HFFc6 (cell line): ENCODE results near the gene CFAP221. TPM values are rescaled to one million over a fixed set of nuclear protein-coding genes. Genes with fewer than 3 reads are reported as not detected.

Experiments
- DNase-seq: peaks from one replicate; pipeline ENCODE4 v3.0.0-alpha.2; 2018
- H3K27ac Mint-ChIP-seq: 2 replicates; pipeline ENCODE4 v1.8.0; 2020; ENCODE audit warnings: mild to moderate bottlenecking, mixed read lengths
- H3K27me3 Mint-ChIP-seq: 2 replicates; pipeline ENCODE4 v1.8.0; 2021; ENCODE audit warnings: mild to moderate bottlenecking, moderate library complexity, mixed read lengths; ENCODE audit not compliant: insufficient read depth
- H3K36me3 Mint-ChIP-seq: 2 replicates; pipeline ENCODE4 v1.8.0; 2021; ENCODE audit warnings: low read depth, mixed read lengths
- H3K4me1 Mint-ChIP-seq: 2 replicates; pipeline ENCODE4 v1.8.0; 2020; ENCODE audit warnings: low read depth, mixed read lengths
- H3K4me3 Mint-ChIP-seq: 2 replicates; pipeline ENCODE4 v1.8.0; 2020; ENCODE audit warnings: mild to moderate bottlenecking, moderate library complexity, mixed read lengths
- H3K9me3 Mint-ChIP-seq: 2 replicates; pipeline ENCODE4 v1.8.0; 2020; ENCODE audit warnings: mild to moderate bottlenecking, mixed read lengths
- total RNA-seq, 6 experiments: library from RNA; stranded (reverse); fragmentation: NEBNext Ultra II Directional; extraction: Animal tissue kit (Norgen Biotek cat#: 25700); gene quantifications; 2 replicates in 1 of 6; 3 replicates in 5 of 6; pipeline ENCODE4 v1.2.3, GENCODE V29; 2021
- TF ChIP-seq, protein P1 (sequence below): fragments of 200-600 bp; sonication (generic); IDR thresholded peaks from 2 replicates; pipeline ENCODE4 v1.5.0; 2021; ENCODE audit warnings: antibody characterized with exemption, mild to moderate bottlenecking

CFAP221 gene
- total RNA-seq, 6 experiments from 2014 or later = not detected

GRCh38 chr2:119596638-119597037 is 52.4 kb downstream of the CFAP221 start:
- Mint-ChIP-seq H3K4me1 (no peaks in the 10 kb centered on the region), H3K36me3 (no peaks in the 10 kb centered on the region), H3K27me3 (peaks cover 2% of the 10 kb centered on the region), H3K9me3 (no peaks in the 10 kb centered on the region), H3K4me3 (no peak overlapping the region), H3K27ac (no peak overlapping the region)
- TF ChIP-seq, protein P1, sequence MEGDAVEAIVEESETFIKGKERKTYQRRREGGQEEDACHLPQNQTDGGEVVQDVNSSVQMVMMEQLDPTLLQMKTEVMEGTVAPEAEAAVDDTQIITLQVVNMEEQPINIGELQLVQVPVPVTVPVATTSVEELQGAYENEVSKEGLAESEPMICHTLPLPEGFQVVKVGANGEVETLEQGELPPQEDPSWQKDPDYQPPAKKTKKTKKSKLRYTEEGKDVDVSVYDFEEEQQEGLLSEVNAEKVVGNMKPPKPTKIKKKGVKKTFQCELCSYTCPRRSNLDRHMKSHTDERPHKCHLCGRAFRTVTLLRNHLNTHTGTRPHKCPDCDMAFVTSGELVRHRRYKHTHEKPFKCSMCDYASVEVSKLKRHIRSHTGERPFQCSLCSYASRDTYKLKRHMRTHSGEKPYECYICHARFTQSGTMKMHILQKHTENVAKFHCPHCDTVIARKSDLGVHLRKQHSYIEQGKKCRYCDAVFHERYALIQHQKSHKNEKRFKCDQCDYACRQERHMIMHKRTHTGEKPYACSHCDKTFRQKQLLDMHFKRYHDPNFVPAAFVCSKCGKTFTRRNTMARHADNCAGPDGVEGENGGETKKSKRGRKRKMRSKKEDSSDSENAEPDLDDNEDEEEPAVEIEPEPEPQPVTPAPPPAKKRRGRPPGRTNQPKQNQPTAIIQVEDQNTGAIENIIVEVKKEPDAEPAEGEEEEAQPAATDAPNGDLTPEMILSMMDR = no peak
- no peak for DNase-seq

- no peaks in the 10 kb centered on the region for H3K4me1 Mint-ChIP-seq
- H3K9me3 Mint-ChIP-seq = no peaks in the 10 kb centered on the region
- H3K27ac Mint-ChIP-seq = no peak overlapping the region
- peaks cover 2% of the 10 kb centered on the region for H3K27me3 Mint-ChIP-seq
- TF ChIP-seq, protein P1 = no peak
- no peak overlapping the region for H3K4me3 Mint-ChIP-seq
- DNase-seq = no peak
- H3K36me3 Mint-ChIP-seq = no peaks in the 10 kb centered on the region
These were observed 54.5 kb downstream of the CFAP221 start for GRCh38 chr2:119598596-119599263.

DNA sequence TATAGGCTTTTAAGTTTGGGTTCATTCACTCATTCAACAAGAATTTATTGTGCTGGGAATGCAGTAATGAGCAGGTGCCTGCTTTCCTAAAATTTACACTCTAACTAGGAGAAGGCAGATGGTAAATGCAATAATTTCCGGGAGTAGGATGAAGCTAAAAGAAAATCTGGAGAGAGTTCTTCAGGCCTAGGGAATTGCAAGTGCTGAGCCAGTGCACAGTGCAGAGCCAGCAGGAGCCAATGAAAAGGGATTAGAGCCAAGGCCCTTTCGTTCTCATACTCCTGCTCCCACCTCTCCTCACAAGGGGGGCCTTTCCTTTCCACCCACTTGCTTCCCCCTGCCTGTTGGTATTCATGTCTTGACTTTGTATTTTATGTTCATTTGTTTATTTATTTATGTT is 55.1 kb downstream of the CFAP221 start:
- no peak overlapping the region for H3K27ac Mint-ChIP-seq
- H3K27me3 Mint-ChIP-seq = peaks cover 2% of the 10 kb centered on the region
- no peaks in the 10 kb centered on the region for H3K36me3 Mint-ChIP-seq
- DNase-seq = no peak
- H3K9me3 Mint-ChIP-seq = no peaks in the 10 kb centered on the region
- H3K4me1 Mint-ChIP-seq = no peaks in the 10 kb centered on the region
- TF ChIP-seq, protein P1 = no peak
- no peak overlapping the region for H3K4me3 Mint-ChIP-seq

DNA sequence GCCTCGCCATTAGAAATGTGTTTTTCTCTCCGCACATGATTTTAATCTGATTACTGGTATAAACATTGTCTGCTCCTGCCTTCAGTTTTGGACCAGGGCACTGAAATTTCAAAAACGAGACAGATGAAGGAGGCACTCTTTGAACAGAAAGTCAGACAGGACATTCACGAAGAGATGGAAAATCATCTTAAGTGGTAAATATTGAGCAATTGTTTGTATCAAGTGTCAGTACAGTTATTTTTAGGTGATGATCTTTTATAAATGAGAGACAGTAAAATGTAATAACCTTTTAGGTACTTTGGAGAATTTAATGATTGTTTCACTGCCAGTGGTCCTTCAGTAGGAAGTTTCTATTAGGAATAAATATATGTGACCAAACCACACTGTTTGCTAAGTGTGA is 60.8 kb downstream of the CFAP221 start:
- Mint-ChIP-seq H3K9me3 (no peaks in the 10 kb centered on the region), H3K27me3 (peaks cover 8% of the 10 kb centered on the region), H3K4me3 (no peak overlapping the region), H3K27ac (no peak overlapping the region), H3K36me3 (no peaks in the 10 kb centered on the region), H3K4me1 (no peaks in the 10 kb centered on the region)
- DNase-seq = no peak
- TF ChIP-seq, protein P1 = no peak

DNA sequence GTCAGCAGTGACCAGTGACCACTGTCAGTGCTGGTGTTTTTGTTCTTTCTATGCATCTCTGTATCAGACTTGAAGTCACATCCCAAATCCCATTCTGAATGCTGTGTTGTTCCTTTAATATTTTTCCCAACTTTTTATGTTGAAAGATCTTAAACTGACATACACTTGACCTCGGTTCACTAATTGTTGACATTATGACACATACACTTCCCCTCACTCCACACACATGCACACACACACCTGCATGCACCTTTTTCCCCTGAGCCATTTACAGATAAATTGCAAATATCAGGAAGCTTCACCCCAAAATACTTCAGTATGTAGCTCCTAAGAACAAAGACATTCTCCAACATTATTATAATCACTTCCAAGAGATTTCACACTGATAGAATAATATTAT is 62.4 kb downstream of the CFAP221 start:
- Mint-ChIP-seq H3K4me3 (no peak overlapping the region), H3K36me3 (no peaks in the 10 kb centered on the region), H3K27me3 (peaks cover 9% of the 10 kb centered on the region), H3K27ac (no peak overlapping the region), H3K4me1 (no peaks in the 10 kb centered on the region), H3K9me3 (no peaks in the 10 kb centered on the region)
- TF ChIP-seq, protein P1 = no peak
- DNase-seq = no peak
